Mucosa of gallbladder (tissue), 1 donor: Measurements from ENCODE around the gene ACSS2. TPM values are rescaled to one million over a fixed set of nuclear protein-coding genes. Genes with fewer than 3 reads are reported as not detected.

Source experiments
- DNase-seq: peaks from one replicate; pipeline ENCODE4 v3.0.0-alpha.2; 2020; ENCODE audit warnings: low spot score
- total RNA-seq: library from RNA; stranded (reverse); gene quantifications from one replicate; pipeline ENCODE4 v1.2.1, GENCODE V29; 2021
- donor health status: DM: no; HTN: no; CAD: no.

ACSS2 gene
- total RNA-seq, 1 donor from 2014 or later, result 98.1 TPM

- no peak for DNase-seq
Measured at GRCh38 chr20:34915131-34915530, 38.7 kb downstream of the ACSS2 start.

GRCh38 chr20:34915749-34916455 lies 39.5 kb downstream of the ACSS2 start:
- no peak for DNase-seq

- DNase-seq, result no peak
Measured at GRCh38 chr20:34916774-34917354, 40.5 kb downstream of the ACSS2 start.

GRCh38 chr20:34920055-34920454 lies 43.6 kb downstream of the ACSS2 start:
- no peak for DNase-seq

- no peak for DNase-seq
Measured at GRCh38 chr20:34921436-34921835, 45.0 kb downstream of the ACSS2 start.

GRCh38 chr20:34922654-34923381 lies 46.4 kb downstream of the ACSS2 start:
- DNase-seq, result peak; percentile 74

- DNase-seq, result no peak
Measured at GRCh38 chr20:34923414-34923813, 47.0 kb downstream of the ACSS2 start.

- no peak for DNase-seq
Measured at GRCh38 chr20:34925341-34925740, 48.9 kb downstream of the ACSS2 start.

- no peak for DNase-seq
Measured at GRCh38 chr20:34925981-34926380, 49.6 kb downstream of the ACSS2 start.

- DNase-seq, result no peak
Measured at GRCh38 chr20:34926581-34926980, 50.2 kb downstream of the ACSS2 start.

- no peak for DNase-seq
Measured at GRCh38 chr20:34927736-34928135, 51.3 kb downstream of the ACSS2 start.

GRCh38 chr20:34928411-34928810 lies 52.0 kb downstream of the ACSS2 start:
- no peak for DNase-seq

GRCh38 chr20:34931771-34932170 lies 55.4 kb downstream of the ACSS2 start:
- DNase-seq, result no peak

GRCh38 chr20:34938466-34939163 lies 62.2 kb downstream of the ACSS2 start:
- DNase-seq, result peak; percentile 71

GRCh38 chr20:34940081-34940481 lies 63.7 kb downstream of the ACSS2 start:
- DNase-seq, result no peak

GRCh38 chr20:34941226-34941625 lies 64.8 kb downstream of the ACSS2 start:
- no peak for DNase-seq

GRCh38 chr20:34942301-34942700 lies 65.9 kb downstream of the ACSS2 start:
- DNase-seq, result no peak

GRCh38 chr20:34943808-34944567 lies 67.6 kb downstream of the ACSS2 start:
- no peak for DNase-seq

GRCh38 chr20:34945315-34946077 lies 69.1 kb downstream of the ACSS2 start:
- peak; percentile 52 for DNase-seq

- DNase-seq, result no peak
Measured at GRCh38 chr20:34946661-34947060, 70.2 kb downstream of the ACSS2 start.

- DNase-seq, result no peak
Measured at GRCh38 chr20:34947336-34947735, 70.9 kb downstream of the ACSS2 start.
